Measurements from ENCODE around the gene LZTFL1. TPM values are rescaled to one million over a fixed set of nuclear protein-coding genes. Genes with fewer than 3 reads are reported as not detected.

LZTFL1 gene
- total RNA-seq, 1 experiment from 2014 or later = 21.0 TPM

DNA sequence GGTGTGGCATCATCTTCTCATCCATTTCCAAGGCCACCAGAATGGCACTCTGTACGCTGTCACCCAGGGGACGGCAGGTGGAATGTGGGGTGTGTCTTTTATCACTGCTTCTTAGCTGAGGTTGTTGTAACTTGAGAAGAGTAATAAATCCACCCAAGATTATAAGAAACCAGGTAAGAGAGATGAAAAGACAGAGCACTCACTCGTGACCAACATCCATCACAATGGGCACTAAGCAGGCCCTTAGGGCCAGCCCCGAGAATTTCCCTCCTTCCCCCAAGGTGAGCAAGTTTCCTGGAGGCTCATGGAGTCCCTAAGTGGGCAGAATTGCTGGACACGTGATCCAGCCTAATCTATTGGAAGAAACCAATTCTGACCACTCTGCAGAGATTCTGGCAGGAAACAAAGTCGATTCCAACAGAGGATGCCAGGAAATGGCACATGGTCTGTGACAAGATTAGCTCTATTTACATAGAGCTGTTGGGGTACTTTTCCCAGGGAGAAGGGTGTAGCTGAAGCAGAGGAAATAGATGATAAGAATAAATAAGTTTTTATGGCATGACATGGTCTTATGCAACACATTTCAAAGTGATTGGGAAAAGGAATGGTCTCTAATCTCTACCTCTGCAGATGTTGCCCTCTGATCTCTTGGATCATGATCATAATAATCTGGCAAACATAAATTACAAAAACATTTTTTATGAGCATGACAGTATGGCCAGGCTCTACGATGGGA is 68.0 kb downstream of the LZTFL1 start:
- TF ChIP-seq, protein P1, sequence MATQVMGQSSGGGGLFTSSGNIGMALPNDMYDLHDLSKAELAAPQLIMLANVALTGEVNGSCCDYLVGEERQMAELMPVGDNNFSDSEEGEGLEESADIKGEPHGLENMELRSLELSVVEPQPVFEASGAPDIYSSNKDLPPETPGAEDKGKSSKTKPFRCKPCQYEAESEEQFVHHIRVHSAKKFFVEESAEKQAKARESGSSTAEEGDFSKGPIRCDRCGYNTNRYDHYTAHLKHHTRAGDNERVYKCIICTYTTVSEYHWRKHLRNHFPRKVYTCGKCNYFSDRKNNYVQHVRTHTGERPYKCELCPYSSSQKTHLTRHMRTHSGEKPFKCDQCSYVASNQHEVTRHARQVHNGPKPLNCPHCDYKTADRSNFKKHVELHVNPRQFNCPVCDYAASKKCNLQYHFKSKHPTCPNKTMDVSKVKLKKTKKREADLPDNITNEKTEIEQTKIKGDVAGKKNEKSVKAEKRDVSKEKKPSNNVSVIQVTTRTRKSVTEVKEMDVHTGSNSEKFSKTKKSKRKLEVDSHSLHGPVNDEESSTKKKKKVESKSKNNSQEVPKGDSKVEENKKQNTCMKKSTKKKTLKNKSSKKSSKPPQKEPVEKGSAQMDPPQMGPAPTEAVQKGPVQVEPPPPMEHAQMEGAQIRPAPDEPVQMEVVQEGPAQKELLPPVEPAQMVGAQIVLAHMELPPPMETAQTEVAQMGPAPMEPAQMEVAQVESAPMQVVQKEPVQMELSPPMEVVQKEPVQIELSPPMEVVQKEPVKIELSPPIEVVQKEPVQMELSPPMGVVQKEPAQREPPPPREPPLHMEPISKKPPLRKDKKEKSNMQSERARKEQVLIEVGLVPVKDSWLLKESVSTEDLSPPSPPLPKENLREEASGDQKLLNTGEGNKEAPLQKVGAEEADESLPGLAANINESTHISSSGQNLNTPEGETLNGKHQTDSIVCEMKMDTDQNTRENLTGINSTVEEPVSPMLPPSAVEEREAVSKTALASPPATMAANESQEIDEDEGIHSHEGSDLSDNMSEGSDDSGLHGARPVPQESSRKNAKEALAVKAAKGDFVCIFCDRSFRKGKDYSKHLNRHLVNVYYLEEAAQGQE (IDR thresholded peaks at IDR 0.05; ENCODE audit: low read depth) = no peak
- TF ChIP-seq ELF1 (IDR thresholded peaks at IDR 0.05; ENCODE audit: borderline replicate concordance, low read depth) (no peak), CBX3 (IDR thresholded peaks at IDR 0.05; ENCODE audit: low read depth) (no peak), EGR1 (IDR thresholded peaks at IDR 0.05; ENCODE audit: low read depth) (no peak), EZH2 (IDR thresholded peaks at IDR 0.05) (no peak), RAD21 (IDR thresholded peaks at IDR 0.05; ENCODE audit: low read depth) (no peak), POLR2A (IDR thresholded peaks at IDR 0.05; ENCODE audit: borderline replicate concordance, extremely low read depth, insufficient read depth, insufficient read length) (no peak), ATF3 (IDR thresholded peaks at IDR 0.05) (no peak), JUND (IDR thresholded peaks at IDR 0.05) (no peak), ZNF274 (IDR thresholded peaks at IDR 0.05; ENCODE audit: low read depth, low read length) (no peak), ZFX (IDR thresholded peaks at IDR 0.05) (no peak), SIN3A (IDR thresholded peaks at IDR 0.05; ENCODE audit: low read depth) (no peak), EZH2phosphoT487 (IDR thresholded peaks at IDR 0.05; ENCODE audit: borderline replicate concordance) (no peak), CEBPB (IDR thresholded peaks at IDR 0.05; ENCODE audit: low read depth) (no peak), MAX (IDR thresholded peaks at IDR 0.05) (no peak), FOSL1 (IDR thresholded peaks at IDR 0.05; ENCODE audit: low read depth) (no peak)
- TF ChIP-seq, protein P2, sequence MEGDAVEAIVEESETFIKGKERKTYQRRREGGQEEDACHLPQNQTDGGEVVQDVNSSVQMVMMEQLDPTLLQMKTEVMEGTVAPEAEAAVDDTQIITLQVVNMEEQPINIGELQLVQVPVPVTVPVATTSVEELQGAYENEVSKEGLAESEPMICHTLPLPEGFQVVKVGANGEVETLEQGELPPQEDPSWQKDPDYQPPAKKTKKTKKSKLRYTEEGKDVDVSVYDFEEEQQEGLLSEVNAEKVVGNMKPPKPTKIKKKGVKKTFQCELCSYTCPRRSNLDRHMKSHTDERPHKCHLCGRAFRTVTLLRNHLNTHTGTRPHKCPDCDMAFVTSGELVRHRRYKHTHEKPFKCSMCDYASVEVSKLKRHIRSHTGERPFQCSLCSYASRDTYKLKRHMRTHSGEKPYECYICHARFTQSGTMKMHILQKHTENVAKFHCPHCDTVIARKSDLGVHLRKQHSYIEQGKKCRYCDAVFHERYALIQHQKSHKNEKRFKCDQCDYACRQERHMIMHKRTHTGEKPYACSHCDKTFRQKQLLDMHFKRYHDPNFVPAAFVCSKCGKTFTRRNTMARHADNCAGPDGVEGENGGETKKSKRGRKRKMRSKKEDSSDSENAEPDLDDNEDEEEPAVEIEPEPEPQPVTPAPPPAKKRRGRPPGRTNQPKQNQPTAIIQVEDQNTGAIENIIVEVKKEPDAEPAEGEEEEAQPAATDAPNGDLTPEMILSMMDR (IDR thresholded peaks at IDR 0.05 in 2 of 3, conservative IDR thresholded peaks at IDR 0.05 in 1 of 3; ENCODE audit: borderline replicate concordance in 1 of 3, insufficient read depth in 1 of 3, low read depth in 2 of 3, low read length in 2 of 3) = no peak
- TF ChIP-seq, protein P3, sequence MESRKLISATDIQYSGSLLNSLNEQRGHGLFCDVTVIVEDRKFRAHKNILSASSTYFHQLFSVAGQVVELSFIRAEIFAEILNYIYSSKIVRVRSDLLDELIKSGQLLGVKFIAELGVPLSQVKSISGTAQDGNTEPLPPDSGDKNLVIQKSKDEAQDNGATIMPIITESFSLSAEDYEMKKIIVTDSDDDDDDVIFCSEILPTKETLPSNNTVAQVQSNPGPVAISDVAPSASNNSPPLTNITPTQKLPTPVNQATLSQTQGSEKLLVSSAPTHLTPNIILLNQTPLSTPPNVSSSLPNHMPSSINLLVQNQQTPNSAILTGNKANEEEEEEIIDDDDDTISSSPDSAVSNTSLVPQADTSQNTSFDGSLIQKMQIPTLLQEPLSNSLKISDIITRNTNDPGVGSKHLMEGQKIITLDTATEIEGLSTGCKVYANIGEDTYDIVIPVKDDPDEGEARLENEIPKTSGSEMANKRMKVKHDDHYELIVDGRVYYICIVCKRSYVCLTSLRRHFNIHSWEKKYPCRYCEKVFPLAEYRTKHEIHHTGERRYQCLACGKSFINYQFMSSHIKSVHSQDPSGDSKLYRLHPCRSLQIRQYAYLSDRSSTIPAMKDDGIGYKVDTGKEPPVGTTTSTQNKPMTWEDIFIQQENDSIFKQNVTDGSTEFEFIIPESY (IDR thresholded peaks at IDR 0.05; ENCODE audit: extremely low read depth, insufficient replicate concordance, low read length) = no peak
- Histone ChIP-seq H4K20me1 (ENCODE audit: insufficient read depth) (no peaks in the 10 kb centered on the region), H3K27me3 (ENCODE audit: insufficient read depth, low read length) (no peaks in the 10 kb centered on the region), H3K4me1 (ENCODE audit: control insufficient read depth in 1 of 2, insufficient read depth in 2 of 2, low read length in 2 of 2) (peaks cover 9 to 10% of the 10 kb centered on the region in 2 experiments; a peak in 3 of 4 replicates), H2AFZ (ENCODE audit: low read depth, low read length, poor library complexity, severe bottlenecking) (no peak overlapping the region), H3K4me3 (replicated peaks in 1 of 2; ENCODE audit: low read depth in 1 of 2, low read length in 2 of 2) (no peak overlapping the region), H3K79me2 (ENCODE audit: insufficient read depth, low read length) (no peaks in the 10 kb centered on the region), H3K9me3 (ENCODE audit: control insufficient read depth in 1 of 2, insufficient read depth in 1 of 2, low read depth in 1 of 2, low read length in 2 of 2) (no peaks in the 10 kb centered on the region), H3K9me2 (ENCODE audit: insufficient read depth) (no peaks in the 10 kb centered on the region), H3K4me2 (ENCODE audit: low read length) (no peak overlapping the region), H3K9ac (ENCODE audit: low read length) (no peak overlapping the region), H3K36me3 (ENCODE audit: control insufficient read depth in 1 of 2, insufficient read depth in 2 of 2, low read length in 2 of 2) (no peaks in the 10 kb centered on the region), H3K27ac (ENCODE audit: low read depth, low read length) (no peak overlapping the region)
- BruUV-seq (replicated peaks) = no TSS peak
- CTCF ChIA-PET = interaction anchor here (1.3 kb wide), 1 partner anchor 165 kb away, joined by 3 read pairs; no protein-coding TSS in a partner anchor
- DNase-seq (ENCODE audit: low read depth, low spot score) (no peak), ATAC-seq (0 out of 2 replicates have a peak, but pooled peaks have one; percentile 25)
- intact Hi-C loops (cut with micrococcal nuclease) = no loop called here
- RAD21 ChIA-PET (ENCODE audit: low non-redundant PET in 1 of 2, low total read pairs in 2 of 2, uncharacterized antibody in 2 of 2, unreplicated experiment in 2 of 2) = no interaction called here
- POLR2A ChIA-PET = no interaction called here
